HuH-7.5 (cell line): ENCODE data around the gene IFT81.

ENCODE experiments used
- DNase-seq: peaks from one replicate; pipeline ENCODE4 v3.0.0; 2011; ENCODE audit warnings: low spot score

Gene IFT81

GRCh38 chr12:110159671-110160245, 35.6 kb downstream of the IFT81 start:
- DNase-seq, result no peak

- DNase-seq, result no peak
These were observed 41.5 kb downstream of the IFT81 start for GRCh38 chr12:110165540-110166159.

- DNase-seq, result no peak
These were observed 44.7 kb downstream of the IFT81 start for GRCh38 chr12:110168732-110169455.

- no peak for DNase-seq
These were observed 46.5 kb downstream of the IFT81 start for GRCh38 chr12:110170535-110171185.

- DNase-seq, result no peak
These were observed 47.0 kb downstream of the IFT81 start for GRCh38 chr12:110171186-110171538.

GRCh38 chr12:110171636-110172035, 47.5 kb downstream of the IFT81 start:
- DNase-seq, result no peak

GRCh38 chr12:110174373-110174996, 50.3 kb downstream of the IFT81 start:
- no peak for DNase-seq

GRCh38 chr12:110175201-110175600, 51.0 kb downstream of the IFT81 start:
- DNase-seq, result no peak

- no peak for DNase-seq
These were observed 52.6 kb downstream of the IFT81 start for GRCh38 chr12:110176745-110177144.

- no peak for DNase-seq
These were observed 55.1 kb downstream of the IFT81 start for GRCh38 chr12:110179291-110179690.

- no peak for DNase-seq
These were observed 56.4 kb downstream of the IFT81 start for GRCh38 chr12:110180591-110181005.

GRCh38 chr12:110182281-110182680, 58.1 kb downstream of the IFT81 start:
- no peak for DNase-seq

GRCh38 chr12:110183386-110183785, 59.2 kb downstream of the IFT81 start:
- DNase-seq, result no peak

GRCh38 chr12:110185626-110186025, 61.5 kb downstream of the IFT81 start:
- DNase-seq, result no peak

- DNase-seq, result no peak
These were observed 61.9 kb downstream of the IFT81 start for GRCh38 chr12:110186059-110186458.

- no peak for DNase-seq
These were observed 69.0 kb downstream of the IFT81 start for GRCh38 chr12:110193196-110193595.

GRCh38 chr12:110197003-110197402, 72.8 kb downstream of the IFT81 start:
- no peak for DNase-seq

GRCh38 chr12:110198386-110198785, 74.2 kb downstream of the IFT81 start:
- DNase-seq, result no peak

- DNase-seq, result no peak
These were observed 75.4 kb downstream of the IFT81 start for GRCh38 chr12:110199339-110200123.

GRCh38 chr12:110200124-110200417, 75.9 kb downstream of the IFT81 start:
- no peak for DNase-seq

GRCh38 chr12:110201995-110202394, 77.8 kb downstream of the IFT81 start:
- no peak for DNase-seq

GRCh38 chr12:110203546-110203945, 79.4 kb downstream of the IFT81 start:
- DNase-seq, result no peak
